Measurements from ENCODE around the gene UBE2V1.

DNA sequence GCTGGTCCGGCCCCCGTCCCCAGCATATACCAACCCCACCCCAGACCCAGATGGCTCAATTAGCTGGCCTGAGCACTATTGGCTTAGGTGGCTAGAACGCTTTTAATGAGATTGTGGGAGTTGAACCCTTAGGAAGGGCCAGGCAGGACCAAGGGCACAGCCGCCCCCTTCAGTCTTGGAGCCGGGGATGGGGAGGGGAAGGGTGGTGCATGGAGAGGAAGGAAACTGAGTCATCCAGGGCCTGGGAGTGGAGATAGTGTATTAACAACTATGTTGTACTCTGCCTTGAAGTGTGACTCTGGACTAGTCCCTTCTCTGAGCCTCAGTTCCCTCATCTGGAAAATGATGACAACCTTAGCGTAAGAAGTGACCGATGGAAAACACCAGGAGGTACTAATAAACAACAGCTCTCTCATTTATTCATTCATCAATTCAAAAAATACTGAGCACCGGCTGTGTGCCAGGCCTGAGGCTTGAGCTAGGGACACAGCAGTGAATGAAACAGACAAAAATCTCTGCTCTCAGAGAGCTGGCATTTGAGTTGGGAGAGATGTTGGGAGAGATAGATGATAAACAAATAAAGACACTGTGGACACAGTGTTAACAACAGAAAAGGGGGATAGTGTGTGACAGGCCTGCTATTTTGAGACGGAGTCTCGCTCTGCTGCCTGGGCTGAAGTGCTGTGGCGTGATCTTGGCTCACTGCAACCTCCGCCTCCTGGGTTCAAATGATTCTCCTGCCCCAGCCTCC lies 29.0 kb upstream of the UBE2V1 start:
- TF ChIP-seq TAF1 (IDR thresholded peaks at IDR 0.05; ENCODE audit: low read depth) (no peak), MAX (IDR thresholded peaks at IDR 0.05) (no peak), REST (IDR thresholded peaks at IDR 0.05; ENCODE audit: low read depth) (no peak), RAD21 (IDR thresholded peaks at IDR 0.05; ENCODE audit: low read depth) (no peak), TCF12 (IDR thresholded peaks at IDR 0.05; ENCODE audit: low read depth) (no peak), NFIC (IDR thresholded peaks at IDR 0.05) (no peak), CEBPB (IDR thresholded peaks at IDR 0.05) (no peak), EP300 (IDR thresholded peaks at IDR 0.05; ENCODE audit: borderline replicate concordance) (no peak)

Data from Ishikawa (cell line).